HG03439 (cell line): Measurements from ENCODE around the gene FBXW4.

Experiments
- ATAC-seq: cut with Tn5 transposase; IDR thresholded peaks from one replicate; pipeline ENCODE4 v1.9.1; 2021; ENCODE audit warnings: mild to moderate bottlenecking, moderate library complexity; ENCODE audit not compliant: unreplicated experiment

FBXW4 gene

DNA sequence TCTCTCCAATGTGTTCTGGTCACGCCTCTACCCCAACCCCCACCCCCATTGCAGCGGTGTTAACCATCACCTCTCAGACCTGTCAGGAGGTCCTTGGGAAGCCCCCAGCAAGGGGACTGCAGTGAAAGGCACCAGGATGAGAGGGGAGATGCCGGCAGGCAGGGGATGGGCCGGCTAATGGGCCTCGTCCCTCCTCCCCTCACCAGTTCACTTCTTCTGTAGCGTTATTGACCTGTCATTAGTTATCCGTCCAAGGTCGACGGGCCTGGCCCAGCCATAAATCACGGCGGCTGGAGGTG, 125.7 kb downstream of the FBXW4 start:
- ATAC-seq = no peak

DNA sequence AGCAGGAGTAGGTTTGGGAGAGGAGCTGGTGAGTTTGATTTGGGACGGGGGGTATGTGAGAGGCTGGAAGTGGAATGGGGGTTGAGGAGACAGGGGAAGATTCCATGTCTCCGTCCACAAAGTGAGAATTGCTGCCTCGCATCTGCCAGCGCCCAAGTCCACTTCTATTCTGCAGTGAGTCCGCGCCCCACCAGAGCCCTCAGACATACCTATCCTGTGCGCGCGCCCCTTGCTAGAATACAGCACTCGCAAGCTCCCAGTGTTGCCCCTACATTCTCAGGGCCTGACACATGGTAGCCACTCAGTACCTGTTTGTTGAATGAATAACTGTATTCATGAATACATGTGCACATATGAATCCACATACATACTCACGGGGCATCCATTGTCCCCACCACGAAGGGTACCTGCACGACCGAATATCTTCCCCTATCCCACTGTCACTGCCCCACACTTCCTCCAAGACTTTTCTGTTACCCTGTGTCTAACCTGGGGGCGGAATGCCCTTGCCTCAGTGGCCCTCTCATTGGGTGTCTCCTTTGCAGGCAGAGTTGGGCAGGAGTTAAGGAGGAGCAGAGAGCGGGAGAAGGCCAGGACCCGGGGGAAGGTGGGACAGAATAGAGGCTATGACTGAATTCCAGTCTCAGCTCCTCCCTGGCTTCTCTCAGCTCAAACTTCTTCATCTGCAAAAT, 126.8 kb downstream of the FBXW4 start:
- ATAC-seq = no peak

DNA sequence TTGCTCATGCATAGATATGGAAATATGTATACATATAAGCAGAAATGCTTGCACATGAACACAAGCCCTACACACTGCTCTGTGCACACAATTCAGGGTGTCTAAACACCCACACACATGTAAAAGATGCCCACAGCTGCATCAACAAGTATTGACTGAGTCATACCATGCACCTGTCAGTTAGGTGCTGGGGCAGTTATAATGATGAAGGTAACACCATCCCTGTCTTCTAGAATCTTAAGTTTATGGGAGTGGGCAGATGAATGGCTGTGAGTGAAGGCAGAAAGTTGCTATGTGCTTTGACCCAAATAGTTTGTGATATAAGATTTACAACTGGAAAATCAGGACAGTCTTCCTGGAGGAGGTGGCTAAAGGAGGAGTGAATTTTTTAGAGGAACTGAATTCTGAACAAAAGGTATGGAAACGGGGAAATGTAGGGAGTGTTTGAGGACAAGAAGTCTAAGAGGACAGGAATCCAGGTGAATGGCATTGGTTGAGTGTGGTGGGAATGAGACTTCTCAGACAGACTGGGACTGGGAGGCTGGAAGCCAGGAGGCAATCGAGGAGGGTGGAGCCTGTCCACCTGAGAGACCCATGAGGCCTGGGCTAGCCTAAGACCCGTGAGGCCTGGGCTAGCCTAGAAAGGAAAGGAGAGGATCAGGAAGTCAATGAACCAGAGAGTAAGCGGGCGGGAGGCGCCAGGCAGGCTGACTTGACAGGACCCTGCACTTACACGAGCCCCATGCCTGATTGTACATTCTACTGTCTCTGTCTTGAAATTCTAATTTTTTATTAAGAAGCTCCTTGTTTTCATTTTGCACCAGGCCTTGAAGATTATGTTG, 127.6 kb downstream of the FBXW4 start:
- no peak for ATAC-seq

DNA sequence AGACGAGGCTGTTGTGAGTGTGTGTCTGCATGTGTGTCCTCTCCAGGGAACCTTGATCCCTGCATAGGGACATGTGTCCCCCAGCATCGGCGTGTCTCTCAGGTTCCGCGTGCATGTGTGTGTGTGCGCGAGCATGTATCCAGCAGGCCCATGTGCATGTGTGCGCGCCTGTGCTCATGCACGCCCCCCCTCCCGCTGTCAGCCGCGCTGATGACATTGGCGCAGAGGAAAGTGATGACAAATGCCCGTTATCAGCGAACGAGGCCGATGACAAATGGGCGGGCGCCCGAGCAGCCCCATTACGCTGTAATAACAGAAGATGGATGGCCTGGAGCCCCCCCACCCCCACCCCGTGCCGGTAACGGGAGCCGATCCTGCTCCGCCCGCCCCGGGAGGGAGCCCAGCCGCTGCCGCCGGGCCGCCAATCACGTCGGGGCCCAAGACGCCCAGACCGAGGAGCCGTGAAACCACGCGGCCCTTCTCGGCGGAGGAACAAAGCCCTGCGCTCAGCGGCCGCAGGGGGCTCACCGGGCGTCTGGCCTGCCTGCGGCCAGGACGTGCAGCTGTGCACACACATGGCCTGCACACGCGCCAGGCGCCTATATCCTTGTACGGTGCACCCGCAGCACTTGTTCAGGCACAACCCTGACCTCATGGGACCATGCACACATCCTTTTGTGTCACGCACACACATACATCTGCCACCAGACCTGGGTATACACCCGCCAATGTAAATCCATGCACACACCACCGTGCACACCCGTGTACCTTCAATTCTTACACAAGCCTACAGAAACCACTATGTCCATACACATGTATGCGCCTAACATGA, 128.4 kb downstream of the FBXW4 start:
- no peak for ATAC-seq

DNA sequence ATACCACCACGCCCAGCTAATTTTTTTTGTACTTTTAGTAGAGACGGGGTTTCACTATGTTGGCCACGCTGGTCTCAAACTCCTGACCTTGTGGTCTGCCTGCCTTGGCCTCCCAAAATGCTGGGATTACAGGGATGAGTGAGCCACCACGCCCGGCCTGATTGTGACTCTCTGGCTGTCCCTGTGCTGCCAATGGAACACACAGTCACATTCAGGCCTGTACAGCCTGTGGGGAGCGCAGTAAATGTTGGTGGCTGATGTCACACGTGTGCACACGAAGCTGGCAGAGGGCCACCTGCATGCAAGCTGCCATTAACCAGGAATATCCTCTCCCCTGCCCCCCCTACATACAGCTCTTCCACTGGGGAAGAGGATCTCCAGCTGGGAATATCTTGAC, 129.0 kb downstream of the FBXW4 start:
- no peak for ATAC-seq

DNA sequence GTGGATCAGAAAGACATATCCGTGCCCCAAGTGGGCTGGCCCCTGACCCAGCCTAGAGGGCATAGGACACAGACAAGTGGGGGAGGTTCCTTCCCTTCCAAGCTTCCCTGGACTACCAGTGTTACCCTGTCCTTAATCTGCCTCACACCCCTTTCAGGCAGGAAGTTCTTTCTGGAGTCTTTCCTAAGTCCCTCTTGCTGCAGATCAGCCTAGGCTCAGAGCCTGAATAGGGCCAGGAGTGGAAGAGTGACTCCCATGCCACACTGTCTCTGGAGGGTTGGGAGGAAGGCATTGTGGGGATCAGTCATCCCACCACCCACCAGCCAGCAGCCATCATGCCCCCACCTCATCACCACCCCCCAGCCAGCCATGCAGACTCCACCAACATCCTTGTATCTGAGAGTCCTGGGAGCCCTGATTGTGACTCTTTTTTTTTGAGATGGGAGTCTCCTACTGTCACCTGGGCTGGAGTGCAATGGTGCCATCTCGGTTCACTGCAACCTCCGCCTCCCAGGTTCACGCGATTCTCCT, 129.5 kb downstream of the FBXW4 start:
- no peak for ATAC-seq

DNA sequence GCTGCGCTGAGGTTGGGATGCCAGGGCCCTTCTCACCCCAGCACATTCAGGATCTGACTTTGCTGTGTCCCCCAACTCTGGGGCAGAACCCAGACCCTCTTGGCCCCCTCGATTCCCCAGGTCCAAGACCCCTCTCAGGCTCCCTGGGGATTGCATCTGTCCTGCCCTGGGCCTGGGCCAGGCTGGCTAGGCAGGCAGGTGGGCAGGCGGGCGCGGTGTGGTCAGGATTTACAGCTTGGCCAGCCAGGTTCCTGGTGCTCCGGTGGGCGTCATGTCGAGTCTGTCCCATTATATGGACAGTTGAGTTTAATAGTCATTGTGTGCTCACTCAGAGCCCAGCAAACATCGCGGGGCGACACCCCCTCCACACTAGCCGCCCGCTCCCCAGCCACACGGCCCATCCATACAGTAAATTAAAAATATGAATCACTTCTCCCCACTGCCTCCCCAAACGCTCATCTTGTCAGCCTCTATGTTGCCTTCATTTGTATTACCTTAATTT, 130.4 kb downstream of the FBXW4 start:
- ATAC-seq = no peak

DNA sequence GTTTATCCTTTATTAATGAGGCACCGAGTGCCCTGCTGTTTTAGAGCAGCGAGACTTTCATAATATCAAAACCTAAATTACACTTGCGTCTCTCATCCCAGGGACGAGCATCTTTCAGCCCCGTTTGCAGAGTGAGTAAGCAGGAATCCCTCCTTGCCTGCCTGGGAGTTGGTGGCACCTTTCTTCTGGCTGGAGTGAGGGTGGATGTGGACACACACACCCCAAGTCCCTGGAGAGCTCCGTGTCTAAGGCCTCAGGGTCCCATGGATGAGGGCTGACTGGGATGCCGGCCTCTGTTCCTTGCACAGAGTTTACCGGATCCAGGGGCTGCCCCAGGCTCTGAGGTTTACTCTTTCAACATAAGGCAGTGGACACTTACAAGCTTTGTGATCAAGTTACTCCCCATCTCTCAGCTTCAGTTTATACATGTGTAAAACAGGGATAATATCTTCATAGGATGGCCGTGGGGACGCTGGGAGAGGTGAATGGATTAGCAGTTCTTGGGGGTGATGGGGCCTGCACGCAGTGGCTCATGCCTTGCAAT, 131.4 kb downstream of the FBXW4 start:
- ATAC-seq = no peak

DNA sequence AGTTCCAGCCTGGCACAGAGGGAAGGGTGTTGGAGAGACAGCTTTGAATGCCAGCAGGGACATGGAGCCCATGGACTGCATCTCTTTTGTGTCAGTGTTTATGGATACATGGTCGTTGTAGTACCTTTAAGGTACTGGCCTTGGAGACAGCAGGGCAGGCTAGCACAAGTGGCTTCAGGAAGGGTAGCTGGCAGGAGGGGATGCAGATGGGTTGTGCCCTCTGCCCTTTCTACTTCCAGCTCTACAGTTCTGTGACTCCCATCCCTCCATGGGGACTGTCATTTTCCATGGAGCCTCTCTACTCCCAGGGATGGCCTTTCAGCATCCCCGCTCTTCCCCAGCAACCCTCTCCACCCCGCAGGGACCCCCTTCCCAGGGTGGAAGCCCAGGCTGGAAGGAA, 132.0 kb downstream of the FBXW4 start:
- ATAC-seq = no peak

DNA sequence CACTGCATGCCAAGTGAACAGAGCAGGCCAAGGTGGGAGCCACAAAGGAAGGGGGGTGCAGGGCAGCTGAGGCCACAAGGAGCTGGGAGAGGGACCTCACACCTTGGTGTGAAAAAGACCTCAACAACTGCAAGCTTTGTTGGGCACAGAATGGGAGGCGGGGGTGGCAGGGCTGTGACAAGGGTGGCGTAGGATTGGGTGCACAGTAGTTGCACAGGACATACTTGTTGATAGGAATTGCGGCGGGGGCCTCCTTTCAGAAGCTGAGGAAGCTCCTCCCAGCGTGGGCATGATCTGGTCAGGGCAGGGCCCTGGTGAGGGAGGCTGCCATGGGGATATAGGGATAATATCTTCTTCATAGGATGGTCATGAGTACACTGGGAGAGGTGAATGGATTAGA, 132.7 kb downstream of the FBXW4 start:
- no peak for ATAC-seq

DNA sequence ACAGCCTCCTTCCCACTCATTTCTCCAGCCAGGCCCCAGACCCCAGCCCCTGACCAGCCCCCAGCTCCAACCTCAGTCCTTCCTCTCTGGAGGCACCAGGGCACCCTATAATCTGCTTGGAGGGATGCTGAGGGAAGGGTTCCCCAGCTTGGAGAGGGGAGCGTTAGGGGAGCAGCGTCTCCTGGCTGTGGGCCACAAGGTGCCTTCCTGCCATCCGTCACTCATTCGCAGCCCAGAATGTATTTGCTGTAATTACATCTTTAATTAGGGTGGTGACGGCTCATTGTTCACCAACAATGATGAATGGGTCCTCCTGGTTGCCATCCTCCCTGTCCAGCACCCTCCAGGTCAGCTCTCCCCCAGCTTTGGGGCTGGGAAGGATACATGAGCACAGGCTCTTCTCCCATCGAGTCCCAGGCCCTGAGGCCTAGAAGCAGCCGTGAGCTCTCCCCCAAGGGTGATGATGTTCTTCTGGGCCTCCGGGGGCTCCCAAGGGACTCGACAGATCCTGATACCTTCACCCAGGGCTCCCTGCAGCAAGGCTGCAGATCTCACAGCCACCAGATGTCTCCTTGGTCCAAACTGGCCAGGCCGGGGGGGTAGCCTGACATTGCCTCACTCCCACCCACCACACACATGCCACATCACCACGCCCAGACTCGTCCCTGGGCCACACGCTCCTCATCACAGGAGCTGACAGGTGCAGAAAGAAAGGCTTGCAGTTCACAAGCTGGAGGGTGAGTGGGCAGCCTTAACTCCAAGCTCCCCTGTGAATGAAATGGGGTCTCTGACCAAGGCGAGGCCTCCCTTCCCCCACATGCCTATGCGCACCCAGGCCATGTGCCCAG, 133.7 kb downstream of the FBXW4 start:
- ATAC-seq = no peak
